NCI-H510A (cell line): ENCODE measurements around the gene RAB7B.
"Not testable (repeated sequence)": the region's sequence is repeated elsewhere in the genome, so short reads cannot be mapped to it uniquely, and the experiment has no call there.

Source experiments
- DNase-seq: peaks from one replicate; lab custom pipeline; 2025; lab: John Stamatoyannopoulos, UW

The RAB7B gene

DNA sequence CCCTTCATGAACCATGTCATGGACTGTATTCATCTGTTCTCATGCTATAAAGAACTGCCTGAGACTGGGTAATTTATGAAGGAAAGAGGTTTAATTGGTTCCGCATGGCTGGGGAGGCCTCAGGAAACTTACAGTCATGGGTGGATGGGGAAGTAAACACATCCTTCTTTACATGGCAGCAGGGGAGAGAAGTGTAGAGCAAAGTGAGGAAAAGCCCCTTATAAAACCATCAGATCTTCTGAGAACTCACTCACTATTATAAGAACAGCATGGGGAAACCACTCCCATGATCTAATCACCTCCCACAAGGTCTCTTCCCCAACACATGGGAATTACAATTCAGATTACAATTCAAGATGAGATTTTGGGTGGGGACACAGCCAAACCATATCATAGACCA is 6.6 kb downstream of the RAB7B start:
- not testable (repeated sequence) for DNase-seq

GRCh38 chr1:205994346-205994745 is 8.8 kb downstream of the RAB7B start:
- no peak for DNase-seq

- no peak for DNase-seq
Observed at GRCh38 chr1:205993068-205993467, 10.1 kb downstream of the RAB7B start.

DNA sequence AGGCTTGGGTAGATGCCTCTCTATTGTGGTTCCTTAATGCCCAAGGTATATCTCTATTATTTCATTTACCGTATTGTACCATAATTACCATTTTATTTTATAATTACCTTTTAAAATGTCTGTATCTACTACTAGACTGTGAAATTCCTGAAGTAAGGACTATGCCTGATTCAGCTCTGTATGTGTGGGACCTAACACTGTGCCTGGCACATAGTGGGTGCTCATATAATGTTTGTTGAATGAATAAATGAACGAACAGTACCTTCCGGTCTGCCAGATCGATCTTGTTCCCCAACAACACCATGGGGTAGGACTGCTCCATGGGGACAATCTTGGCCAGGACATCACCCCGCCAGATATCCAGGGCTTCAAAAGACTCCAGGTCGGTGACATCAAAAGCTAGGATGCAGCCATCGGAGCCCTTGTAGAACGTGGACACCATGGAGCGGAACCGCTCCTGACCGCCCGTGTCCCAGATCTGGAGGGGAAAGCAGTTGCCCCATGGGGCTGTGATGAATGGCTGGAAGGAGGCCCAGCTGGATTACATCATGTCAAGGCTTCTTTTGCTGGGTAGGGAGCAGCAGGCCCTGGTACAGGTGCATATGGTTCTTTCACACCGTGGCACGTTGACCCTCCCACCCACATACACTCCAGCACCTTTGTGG is 10.8 kb downstream of the RAB7B start:
- DNase-seq = no peak

DNA sequence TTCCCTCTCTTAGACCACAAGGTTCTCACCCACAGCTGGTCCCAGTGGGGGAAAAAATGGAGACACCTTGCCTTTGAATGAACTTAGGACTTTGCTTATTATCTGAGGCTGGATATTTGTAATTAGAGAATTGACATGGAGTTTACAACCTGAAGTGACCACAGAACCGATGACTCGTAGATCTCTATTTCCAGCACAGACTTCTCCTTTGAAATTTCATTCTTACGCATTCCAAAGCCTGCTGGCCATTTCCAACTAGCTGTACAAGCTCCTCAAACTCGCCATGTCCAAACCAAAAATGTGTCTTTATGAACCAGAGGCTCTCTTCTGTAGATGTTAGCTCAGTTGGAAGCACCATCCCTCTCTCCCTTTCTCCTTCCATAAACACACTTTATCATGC is 12.0 kb downstream of the RAB7B start:
- no peak for DNase-seq

GRCh38 chr1:205990226-205990625 is 13.0 kb downstream of the RAB7B start:
- DNase-seq = no peak

DNA sequence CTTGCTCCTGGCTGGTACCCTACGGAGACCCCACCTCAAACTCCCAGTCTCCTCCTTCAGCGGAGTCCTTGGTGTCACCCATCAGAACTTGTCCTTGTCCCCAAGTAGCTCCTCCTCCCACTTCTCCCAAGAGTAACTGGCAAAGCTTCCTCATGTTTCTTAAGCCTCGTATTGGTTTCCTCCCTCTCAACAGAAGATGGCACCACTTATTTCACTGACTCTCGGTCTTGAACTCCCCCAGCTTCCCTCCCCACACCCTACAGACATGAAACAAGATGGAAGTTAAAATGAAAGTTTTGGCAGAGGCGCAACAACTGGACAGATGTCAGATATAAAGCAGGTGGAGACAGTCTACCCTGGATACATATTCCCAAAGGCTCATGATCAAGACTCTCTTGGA is 13.4 kb downstream of the RAB7B start:
- no peak for DNase-seq

- DNase-seq = no peak
Observed at GRCh38 chr1:205988585-205988995, 14.6 kb downstream of the RAB7B start.

- DNase-seq = no peak
Observed at GRCh38 chr1:205986861-205987260, 16.3 kb downstream of the RAB7B start.

DNA sequence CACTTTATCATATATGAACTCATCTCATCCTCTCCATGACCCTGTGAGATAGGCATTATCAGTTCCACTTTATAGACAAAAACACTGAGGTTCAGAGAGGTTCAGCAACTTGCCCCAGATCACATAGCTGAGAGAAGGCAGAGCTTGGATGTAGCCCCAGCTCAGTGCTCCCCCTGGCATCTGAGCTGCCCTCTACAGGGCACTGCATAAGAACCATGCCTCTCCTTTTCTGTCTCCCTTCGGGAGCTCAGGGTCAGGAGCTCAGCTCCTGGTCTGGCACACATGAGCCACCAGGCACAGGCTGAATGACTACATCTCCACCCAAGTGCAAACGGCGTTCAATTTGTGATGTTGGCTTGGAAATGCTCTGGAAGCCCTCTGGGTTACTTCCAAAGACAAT is 16.9 kb downstream of the RAB7B start:
- DNase-seq = no peak

GRCh38 chr1:205985330-205986005 is 17.7 kb downstream of the RAB7B start:
- DNase-seq = no peak

DNA sequence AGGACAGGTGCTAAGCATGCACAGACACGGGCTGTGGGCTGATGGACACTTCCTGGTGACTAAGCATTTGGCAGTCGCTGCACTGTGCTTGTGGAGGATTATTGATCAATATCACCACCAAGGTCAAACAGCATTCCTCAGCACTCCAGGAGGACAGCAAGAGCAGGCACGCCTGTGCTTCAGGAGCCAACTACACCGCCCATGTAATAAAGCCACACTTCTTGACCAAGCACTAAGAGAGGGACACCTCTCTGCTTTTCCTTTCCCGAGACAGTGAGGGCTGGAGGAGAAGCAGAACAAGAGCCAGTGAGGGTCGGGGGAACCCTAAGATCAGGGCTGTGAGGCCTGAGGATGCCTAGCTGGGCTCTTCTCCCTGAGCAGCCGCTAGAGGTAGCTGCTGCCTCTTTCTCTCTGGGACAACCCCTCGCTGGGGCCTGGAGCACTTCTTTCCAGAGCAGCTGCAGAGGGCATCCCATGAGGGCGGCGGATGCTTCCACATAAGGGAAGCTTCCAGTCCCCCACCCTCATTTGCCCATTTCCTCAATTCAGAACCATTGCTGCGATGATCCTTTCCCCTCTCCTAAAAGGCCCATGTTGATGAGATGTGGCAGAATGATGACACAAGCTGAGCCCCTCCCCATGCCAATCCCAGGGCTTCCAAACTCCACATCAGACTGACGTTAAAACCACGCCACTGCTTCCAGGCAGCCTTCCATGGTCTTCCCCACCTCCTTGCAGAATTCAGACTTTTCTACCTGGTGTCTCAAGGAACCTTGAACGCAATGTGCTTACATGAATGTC is 19.1 kb downstream of the RAB7B start:
- peak; percentile 30 for DNase-seq

GRCh38 chr1:205981257-205981656 is 21.9 kb downstream of the RAB7B start:
- no peak for DNase-seq

DNA sequence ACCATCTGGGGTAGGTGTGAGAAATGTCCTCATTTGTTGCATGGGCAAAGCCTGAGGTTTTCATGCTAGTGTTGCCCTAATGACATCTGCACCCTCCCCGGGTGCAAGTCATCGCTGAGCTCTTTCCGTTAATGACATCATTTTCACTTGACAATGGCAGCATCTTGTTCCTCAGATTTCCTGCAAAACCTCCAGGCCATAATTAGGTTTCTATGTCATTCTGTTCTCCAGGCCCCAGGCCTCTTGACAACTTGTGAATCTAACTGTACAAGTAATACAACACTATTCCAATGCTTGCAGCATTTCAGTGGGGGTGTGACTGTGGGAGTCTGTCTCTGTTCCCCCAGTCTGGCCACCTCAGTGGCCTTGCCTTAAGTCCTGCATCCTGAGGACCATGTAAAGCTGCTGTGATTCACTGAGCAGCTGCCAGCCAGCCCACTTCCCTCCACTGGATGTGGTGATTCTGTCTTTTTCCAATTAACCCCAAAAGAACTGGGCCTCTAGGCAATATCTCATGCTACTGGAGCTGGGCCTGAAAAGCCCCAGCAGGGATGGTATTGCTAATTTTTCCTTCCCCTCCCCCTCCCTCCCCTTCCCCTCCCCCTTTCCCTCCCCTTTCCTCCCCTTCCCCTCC is 22.8 kb downstream of the RAB7B start:
- DNase-seq = no peak

DNA sequence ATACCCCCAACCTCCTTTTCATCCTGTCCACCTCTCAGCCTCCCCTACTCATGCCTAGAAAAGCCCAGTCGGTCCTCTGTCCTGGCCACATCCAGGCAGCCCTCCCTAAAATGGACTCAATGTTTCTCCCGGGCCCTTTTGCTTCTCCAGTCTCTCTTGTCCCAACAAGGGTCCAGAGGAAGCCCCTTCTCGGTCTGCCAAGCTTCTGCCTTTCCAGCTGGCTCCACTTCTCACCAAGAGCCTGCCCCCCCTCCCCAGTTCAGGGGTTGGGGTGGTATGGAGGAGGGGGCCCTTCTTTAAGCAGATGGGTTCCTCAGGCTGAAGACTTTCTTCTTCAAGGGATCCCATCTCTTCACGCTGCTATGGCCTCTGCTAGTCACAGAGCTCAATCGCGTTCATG is 23.9 kb downstream of the RAB7B start:
- DNase-seq = no peak

- no peak for DNase-seq
Observed at GRCh38 chr1:205978676-205979075, 24.5 kb downstream of the RAB7B start.

- DNase-seq = peak; percentile 74
Observed at GRCh38 chr1:205977402-205978014, 25.7 kb downstream of the RAB7B start.

- DNase-seq = peak; percentile 65
Observed at GRCh38 chr1:205976708-205977401, 26.3 kb downstream of the RAB7B start.

DNA sequence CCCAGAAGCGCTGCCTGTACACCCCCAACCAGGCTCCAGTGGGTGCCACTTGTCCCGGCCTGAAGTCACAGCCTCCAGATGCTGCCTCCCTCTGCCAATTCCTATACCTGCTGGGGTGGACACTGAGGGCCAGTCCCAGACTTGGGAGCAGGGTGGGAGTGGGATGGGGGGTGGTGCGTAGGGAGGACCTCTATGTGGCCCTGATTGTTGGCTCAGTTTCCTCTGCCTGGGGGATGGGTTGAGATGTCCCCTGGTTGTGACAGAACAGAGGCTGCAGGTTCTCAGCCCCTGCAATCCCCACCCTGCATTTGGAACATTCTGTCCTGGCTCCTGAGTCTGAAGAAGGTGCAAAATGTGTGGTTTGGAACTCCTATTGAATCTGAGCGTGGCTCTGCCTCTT is 27.2 kb downstream of the RAB7B start:
- no peak for DNase-seq

- DNase-seq = no peak
Observed at GRCh38 chr1:205975387-205975998, 27.7 kb downstream of the RAB7B start.

- no peak for DNase-seq
Observed at GRCh38 chr1:205974712-205975111, 28.5 kb downstream of the RAB7B start.
